Choroid plexus epithelial cell (primary cell): ENCODE data around the gene BARX2.

Experiments
- DNase-seq: peaks from one replicate; pipeline ENCODE4 v3.0.0-alpha.2; 2010; ENCODE audit warnings: low read depth
- H3K4me3 ChIP-seq: 2 replicates; pipeline ENCODE4 v1.5.1; 2011; ENCODE audit warnings: low read depth, mild to moderate bottlenecking, control low read depth, low read length, moderate library complexity
- CTCF ChIP-seq: conservative IDR thresholded peaks from 2 replicates; pipeline ENCODE4 v1.5.1; 2011; ENCODE audit warnings: low read depth, mild to moderate bottlenecking, control low read depth, inconsistent platforms, low read length, moderate library complexity

BARX2 gene

GRCh38 chr11:129346916-129347315 is 28.7 kb upstream of the BARX2 start:
- H3K4me3 ChIP-seq, result no peak overlapping the region
- TF ChIP-seq CTCF, result no peak
- DNase-seq, result no peak

GRCh38 chr11:129348813-129349212 is 26.8 kb upstream of the BARX2 start:
- TF ChIP-seq CTCF, result no peak
- H3K4me3 ChIP-seq, result no peak overlapping the region
- no peak for DNase-seq

- TF ChIP-seq CTCF, result no peak
- DNase-seq, result no peak
- H3K4me3 ChIP-seq, result no peak overlapping the region
These were observed 23.0 kb upstream of the BARX2 start for GRCh38 chr11:129352676-129353075.

- no peak for DNase-seq
- H3K4me3 ChIP-seq, result no peak overlapping the region
- TF ChIP-seq CTCF, result no peak
These were observed 21.0 kb upstream of the BARX2 start for GRCh38 chr11:129354691-129355090.

- TF ChIP-seq CTCF, result no peak
- no peak for DNase-seq
These were observed 15.9 kb upstream of the BARX2 start for GRCh38 chr11:129359748-129360147.

GRCh38 chr11:129364143-129364654 is 11.4 kb upstream of the BARX2 start:
- DNase-seq, result peak; percentile 93
- no peak overlapping the region for H3K4me3 ChIP-seq
- TF ChIP-seq CTCF, result peak; percentile 100

More at GRCh38 chr11:129359748-129360147, 15.9 kb upstream of the BARX2 start:
- no peak overlapping the region for H3K4me3 ChIP-seq

- no peak for DNase-seq
- TF ChIP-seq CTCF, result no peak
- H3K4me3 ChIP-seq, result no peak overlapping the region
These were observed 9.8 kb upstream of the BARX2 start for GRCh38 chr11:129365816-129366215.
